Loucy (cell line): ENCODE measurements around the gene RABL6.
A peak's percentile ranks its signal among the peaks of the same experiment; 100 is the strongest.

Experiments used
- H2AFZ ChIP-seq: fragments of 200-600 bp; sonication (generic); 2 replicates; pipeline ENCODE4 v1.6.0; 2016; ENCODE audit warnings: antibody characterized with exemption, mild to moderate bottlenecking, low read length, moderate library complexity
- H3F3A ChIP-seq: fragments of 200-600 bp; 2 replicates; pipeline ENCODE4 v1.6.0; 2016; ENCODE audit warnings: antibody characterized with exemption, low read depth, mild to moderate bottlenecking
- H3K27me3 ChIP-seq: fragments of 200-600 bp; sonication (generic); 2 replicates; pipeline ENCODE4 v1.6.1; 2014; ENCODE audit warnings: low read length, mild to moderate bottlenecking; ENCODE audit not compliant: insufficient read depth, poor library complexity, severe bottlenecking
- H3K36me3 ChIP-seq: fragments of 200-600 bp; sonication (generic); 2 replicates; pipeline ENCODE4 v1.6.1; 2016; ENCODE audit warnings: low read length; ENCODE audit not compliant: insufficient read depth
- H3K4me1 ChIP-seq: fragments of 200-600 bp; sonication (generic); 2 replicates; pipeline ENCODE4 v1.5.1; 2014; ENCODE audit warnings: low read length, mild to moderate bottlenecking; ENCODE audit not compliant: insufficient read depth, poor library complexity, severe bottlenecking
- H3K4me2 ChIP-seq: fragments of 200-600 bp; sonication (generic); 2 replicates; pipeline ENCODE4 v1.6.0; 2014; ENCODE audit warnings: antibody characterized with exemption, low read length, low read depth, mild to moderate bottlenecking; ENCODE audit not compliant: poor library complexity, severe bottlenecking
- H3K4me3 ChIP-seq: fragments of 200-600 bp; sonication (generic); 2 replicates; pipeline ENCODE4 v1.5.1; 2014; ENCODE audit warnings: low read length, mild to moderate bottlenecking, mixed read lengths; ENCODE audit not compliant: poor library complexity, severe bottlenecking
- H3K79me2 ChIP-seq: fragments of 200-600 bp; sonication (generic); 2 replicates; pipeline ENCODE4 v1.6.1; 2014; ENCODE audit warnings: low read length; ENCODE audit not compliant: insufficient read depth
- H3K9ac ChIP-seq: fragments of 200-600 bp; sonication (generic); 2 replicates; pipeline ENCODE4 v1.6.0; 2014; ENCODE audit warnings: mild to moderate bottlenecking, low read depth, low read length, moderate library complexity; ENCODE audit not compliant: poor library complexity, severe bottlenecking
- H3K9me2 ChIP-seq: fragments of 200-600 bp; sonication (generic); replicated peaks from 2 replicates; pipeline ENCODE4 v1.6.1; 2016; ENCODE audit warnings: low read depth, low read length, mixed read lengths
- H3K9me3 ChIP-seq: fragments of 200-600 bp; sonication (generic); 2 replicates; pipeline ENCODE4 v1.6.1; 2014; ENCODE audit warnings: mild to moderate bottlenecking, antibody characterized with exemption, low read length, low read depth; ENCODE audit not compliant: insufficient read depth
- H4K20me1 ChIP-seq: fragments of 200-600 bp; sonication (generic); 2 replicates; pipeline ENCODE4 v1.6.0; 2014; ENCODE audit warnings: antibody characterized with exemption, low read length, mild to moderate bottlenecking; ENCODE audit not compliant: insufficient read depth, poor library complexity, severe bottlenecking
- EZH2phosphoT487 ChIP-seq: fragments of 200-600 bp; IDR thresholded peaks from 2 replicates; pipeline ENCODE4 v1.6.1; 2018; ENCODE audit warnings: antibody characterized with exemption, mild to moderate bottlenecking, moderate library complexity, borderline replicate concordance
- TF ChIP-seq, protein P1 (sequence below): fragments of 200-600 bp; sonication (generic); conservative IDR thresholded peaks from 2 replicates; pipeline ENCODE4 v1.5.1; 2014; ENCODE audit warnings: mild to moderate bottlenecking, antibody characterized with exemption, low read length

RABL6 gene

GRCh38 chr9:136848393-136849037, 40.8 kb downstream of the RABL6 start:
- Histone ChIP-seq H3K4me2 (peak overlapping the region; percentile 89), H3K4me3 (peak overlapping the region; percentile 91), H3K79me2 (peaks cover 15% of the 10 kb centered on the region; the same call in 1 of the 2 replicates), H2AFZ (peak overlapping the region; percentile 65), H3F3A (no peaks in the 10 kb centered on the region), H3K27me3 (no peaks in the 10 kb centered on the region), H3K36me3 (peaks cover 13% of the 10 kb centered on the region; the same call in 1 of the 2 replicates), H3K9me3 (no peaks in the 10 kb centered on the region), H3K9me2 (no peaks in the 10 kb centered on the region), H3K9ac (peak overlapping the region; percentile 90), H3K4me1 (peaks cover 7% of the 10 kb centered on the region), H4K20me1 (peaks cover 19% of the 10 kb centered on the region)
- no peak for TF ChIP-seq EZH2phosphoT487
- TF ChIP-seq, protein P1, sequence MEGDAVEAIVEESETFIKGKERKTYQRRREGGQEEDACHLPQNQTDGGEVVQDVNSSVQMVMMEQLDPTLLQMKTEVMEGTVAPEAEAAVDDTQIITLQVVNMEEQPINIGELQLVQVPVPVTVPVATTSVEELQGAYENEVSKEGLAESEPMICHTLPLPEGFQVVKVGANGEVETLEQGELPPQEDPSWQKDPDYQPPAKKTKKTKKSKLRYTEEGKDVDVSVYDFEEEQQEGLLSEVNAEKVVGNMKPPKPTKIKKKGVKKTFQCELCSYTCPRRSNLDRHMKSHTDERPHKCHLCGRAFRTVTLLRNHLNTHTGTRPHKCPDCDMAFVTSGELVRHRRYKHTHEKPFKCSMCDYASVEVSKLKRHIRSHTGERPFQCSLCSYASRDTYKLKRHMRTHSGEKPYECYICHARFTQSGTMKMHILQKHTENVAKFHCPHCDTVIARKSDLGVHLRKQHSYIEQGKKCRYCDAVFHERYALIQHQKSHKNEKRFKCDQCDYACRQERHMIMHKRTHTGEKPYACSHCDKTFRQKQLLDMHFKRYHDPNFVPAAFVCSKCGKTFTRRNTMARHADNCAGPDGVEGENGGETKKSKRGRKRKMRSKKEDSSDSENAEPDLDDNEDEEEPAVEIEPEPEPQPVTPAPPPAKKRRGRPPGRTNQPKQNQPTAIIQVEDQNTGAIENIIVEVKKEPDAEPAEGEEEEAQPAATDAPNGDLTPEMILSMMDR: no peak

- H3K36me3 ChIP-seq: peaks cover 13% of the 10 kb centered on the region; the same call in 1 of the 2 replicates
- no peaks in the 10 kb centered on the region for H3K9me2 ChIP-seq
- H3K4me2 ChIP-seq: peak within 1 kb of the TSS; percentile 93
- no peaks in the 10 kb centered on the region for H3K27me3 ChIP-seq
- peak within 1 kb of the TSS; percentile 90 for H3K9ac ChIP-seq
- TF ChIP-seq, protein P1: no peak
- no peaks in the 10 kb centered on the region for H3F3A ChIP-seq
- peaks cover 7% of the 10 kb centered on the region for H3K4me1 ChIP-seq
- peak within 1 kb of the TSS; percentile 65 for H2AFZ ChIP-seq
- no peaks in the 10 kb centered on the region for H3K9me3 ChIP-seq
- H3K4me3 ChIP-seq: peak within 1 kb of the TSS; percentile 91
- peaks cover 19% of the 10 kb centered on the region for H4K20me1 ChIP-seq
- peaks cover 15% of the 10 kb centered on the region; the same call in 1 of the 2 replicates for H3K79me2 ChIP-seq
Observed at GRCh38 chr9:136849038-136849959, 41.6 kb downstream of the RABL6 start, which contains the start of gene PHPT1. Gene PHPT1 (plus strand): TSS chr9:136849409. CDS start chr9:136849431, 22 bp downstream.

GRCh38 chr9:136849960-136850865, 42.5 kb downstream of the RABL6 start:
- no peaks in the 10 kb centered on the region for H3K9me3 ChIP-seq
- H3K4me3 ChIP-seq: peak overlapping the region; percentile 91
- peaks cover 19% of the 10 kb centered on the region for H4K20me1 ChIP-seq
- no peaks in the 10 kb centered on the region for H3K27me3 ChIP-seq
- peaks cover 15% of the 10 kb centered on the region; the same call in 1 of the 2 replicates for H3K79me2 ChIP-seq
- H3K36me3 ChIP-seq: peaks cover 13% of the 10 kb centered on the region; the same call in 1 of the 2 replicates
- H3K9me2 ChIP-seq: no peaks in the 10 kb centered on the region
- H3K9ac ChIP-seq: peak overlapping the region; percentile 90
- H3K4me2 ChIP-seq: peak overlapping the region; percentile 93
- TF ChIP-seq, protein P1: no peak
- no peak overlapping the region for H2AFZ ChIP-seq
- H3K4me1 ChIP-seq: peaks cover 7% of the 10 kb centered on the region
- H3F3A ChIP-seq: no peaks in the 10 kb centered on the region
